C4-2B (cell line): ENCODE data around the gene GSTO1.

ENCODE experiments used
- H3K27ac ChIP-seq: fragments of 450-650 bp; 2 replicates; pipeline ENCODE4 v1.5.1; 2017
- ZFX ChIP-seq: fragments of 450-650 bp; IDR thresholded peaks from 2 replicates; pipeline ENCODE4 v1.6.1; 2017
- TF ChIP-seq, protein P1 (sequence below): fragments of 450-650 bp; conservative IDR thresholded peaks from 2 replicates; pipeline ENCODE4 v1.5.1; 2017; ENCODE audit warnings: mild to moderate bottlenecking

Gene GSTO1

DNA sequence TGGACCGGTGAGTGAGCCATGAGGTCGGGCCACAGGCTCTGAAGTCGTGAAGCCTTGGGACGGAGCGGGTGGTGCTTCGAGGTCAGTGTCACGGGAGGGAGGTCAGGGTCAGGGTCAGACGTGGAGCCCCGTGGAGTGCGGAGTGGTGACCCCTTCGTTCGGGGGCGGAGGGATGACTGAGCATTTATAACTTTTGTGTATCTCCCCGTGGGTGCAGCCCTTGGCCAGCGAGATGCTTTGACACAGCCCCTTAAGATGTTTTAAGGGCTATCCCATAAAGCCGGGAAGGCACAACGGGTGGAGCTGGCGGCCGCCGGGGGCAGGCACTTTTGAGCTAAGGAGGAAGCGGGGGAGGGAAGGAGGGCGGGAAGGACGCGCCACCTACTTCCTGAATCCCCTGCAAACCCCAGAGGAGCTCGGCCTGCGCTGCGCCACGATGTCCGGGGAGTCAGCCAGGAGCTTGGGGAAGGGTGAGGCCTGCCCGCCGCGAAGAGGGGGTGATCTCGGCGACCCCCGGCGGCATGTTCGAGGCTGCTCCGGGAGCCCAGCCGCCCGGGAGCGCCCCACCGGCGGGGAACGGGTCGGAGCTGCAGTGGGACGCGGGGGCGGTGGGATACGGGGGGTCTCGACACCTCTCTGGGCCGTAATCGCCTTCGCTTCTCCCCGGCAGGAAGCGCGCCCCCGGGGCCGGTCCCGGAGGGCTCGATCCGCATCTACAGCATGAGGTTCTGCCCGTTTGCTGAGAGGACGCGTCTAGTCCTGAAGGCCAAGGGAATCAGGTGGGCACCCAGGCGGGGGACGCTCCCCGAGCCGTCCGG lies at the start of gene GSTO1:
TSS of gene GSTO1 (plus strand) at position 400 of the 818 bp plus-strand sequence. CDS start at position 437, 37 bp downstream.
- TF ChIP-seq ZFX = peak; percentile 78
- TF ChIP-seq, protein P1, sequence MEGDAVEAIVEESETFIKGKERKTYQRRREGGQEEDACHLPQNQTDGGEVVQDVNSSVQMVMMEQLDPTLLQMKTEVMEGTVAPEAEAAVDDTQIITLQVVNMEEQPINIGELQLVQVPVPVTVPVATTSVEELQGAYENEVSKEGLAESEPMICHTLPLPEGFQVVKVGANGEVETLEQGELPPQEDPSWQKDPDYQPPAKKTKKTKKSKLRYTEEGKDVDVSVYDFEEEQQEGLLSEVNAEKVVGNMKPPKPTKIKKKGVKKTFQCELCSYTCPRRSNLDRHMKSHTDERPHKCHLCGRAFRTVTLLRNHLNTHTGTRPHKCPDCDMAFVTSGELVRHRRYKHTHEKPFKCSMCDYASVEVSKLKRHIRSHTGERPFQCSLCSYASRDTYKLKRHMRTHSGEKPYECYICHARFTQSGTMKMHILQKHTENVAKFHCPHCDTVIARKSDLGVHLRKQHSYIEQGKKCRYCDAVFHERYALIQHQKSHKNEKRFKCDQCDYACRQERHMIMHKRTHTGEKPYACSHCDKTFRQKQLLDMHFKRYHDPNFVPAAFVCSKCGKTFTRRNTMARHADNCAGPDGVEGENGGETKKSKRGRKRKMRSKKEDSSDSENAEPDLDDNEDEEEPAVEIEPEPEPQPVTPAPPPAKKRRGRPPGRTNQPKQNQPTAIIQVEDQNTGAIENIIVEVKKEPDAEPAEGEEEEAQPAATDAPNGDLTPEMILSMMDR = peak; percentile 18; the same call in 1 of the 2 replicates
- H3K27ac ChIP-seq = peak within 1 kb of the TSS; percentile 94

DNA sequence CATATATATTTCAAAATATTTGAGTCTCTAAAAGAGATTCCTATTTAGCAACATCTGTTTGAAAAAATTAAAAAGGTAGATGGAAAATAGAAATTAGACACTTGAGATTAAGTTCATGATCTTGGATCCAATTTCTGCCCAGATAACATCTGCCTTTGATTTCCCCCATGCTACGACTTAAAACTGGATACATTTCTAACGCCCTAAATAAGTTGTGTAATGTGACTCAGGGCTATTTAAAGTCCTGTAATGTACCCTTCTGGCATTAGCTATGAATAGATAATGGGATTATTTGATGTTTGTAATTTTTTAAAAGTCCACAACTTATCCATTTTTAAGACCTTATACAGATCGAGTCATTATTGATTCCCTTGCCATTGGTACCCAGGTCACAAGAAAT lies 46.0 kb upstream of the GSTO1 start:
- no peak overlapping the region for H3K27ac ChIP-seq
- no peak for TF ChIP-seq ZFX
- TF ChIP-seq, protein P1 = no peak

DNA sequence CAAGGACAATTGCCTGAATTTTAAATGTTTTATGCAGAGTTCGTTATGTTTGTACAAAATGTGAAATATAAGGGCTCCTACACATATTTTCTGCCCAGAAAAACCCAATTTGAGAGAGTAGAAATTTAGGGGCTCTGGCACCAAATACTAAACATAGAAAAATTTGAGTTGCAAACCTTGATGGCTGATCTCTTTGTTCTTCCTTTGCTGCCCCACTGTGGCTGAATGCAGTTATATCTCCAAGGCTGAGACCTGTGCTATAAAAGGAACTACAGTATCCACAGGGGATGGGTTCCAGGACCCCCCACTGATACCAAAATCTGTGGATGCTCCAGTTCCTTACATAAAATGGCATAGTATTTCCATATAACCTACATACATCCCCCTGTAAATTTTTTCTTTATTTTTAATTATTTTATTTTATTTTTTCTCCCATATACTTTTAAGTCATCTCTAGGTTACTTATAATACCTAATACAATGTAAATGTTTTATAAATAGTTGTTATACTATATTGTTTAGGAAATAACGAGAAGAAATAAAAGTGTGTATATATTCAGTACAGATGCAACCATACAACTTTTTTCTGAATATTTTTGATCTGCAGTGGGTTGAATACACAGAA lies 45.0 kb upstream of the GSTO1 start:
- H3K27ac ChIP-seq = no peak overlapping the region
- TF ChIP-seq, protein P1 = peak; percentile 74
- no peak for TF ChIP-seq ZFX

DNA sequence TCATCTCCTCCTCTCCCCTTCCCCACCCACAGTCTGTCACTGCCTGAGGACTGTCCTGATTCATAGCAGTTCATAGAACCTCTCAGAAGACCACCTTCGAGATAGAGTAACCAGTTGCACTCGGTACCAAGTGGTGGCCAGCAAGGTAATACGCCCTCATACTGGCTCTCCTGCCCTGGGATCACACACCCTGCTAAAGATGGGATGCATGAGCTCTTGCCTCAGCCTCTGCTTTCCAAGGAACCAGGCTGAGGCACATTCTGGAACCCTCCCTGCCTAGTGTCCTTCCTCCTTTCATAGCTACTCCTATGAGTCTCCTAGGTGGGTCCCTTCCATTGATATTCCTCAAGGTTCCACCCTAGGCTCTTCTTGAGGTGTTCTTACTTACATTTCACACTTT lies 38.1 kb upstream of the GSTO1 start:
- H3K27ac ChIP-seq = no peak overlapping the region
- TF ChIP-seq, protein P1 = no peak
- no peak for TF ChIP-seq ZFX

DNA sequence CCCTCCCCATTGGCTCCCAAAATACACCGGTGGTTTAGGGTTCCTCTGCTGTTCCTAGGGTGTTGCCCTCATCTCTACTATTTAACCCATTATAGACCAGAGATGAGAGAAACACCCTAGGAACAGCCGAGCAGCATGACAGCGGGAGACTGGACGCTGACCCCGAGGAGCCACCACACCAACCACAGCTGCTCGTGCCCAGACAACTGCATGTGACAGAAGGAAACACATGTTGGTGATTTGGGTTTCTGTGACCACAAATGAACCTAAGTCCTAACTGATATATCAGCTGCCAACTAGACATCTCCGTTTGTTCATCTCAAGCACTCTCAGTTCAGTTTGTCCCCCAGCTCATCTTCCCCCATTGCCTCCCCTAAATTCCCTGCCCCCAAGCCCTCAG lies 35.9 kb upstream of the GSTO1 start:
- H3K27ac ChIP-seq = no peak overlapping the region
- TF ChIP-seq, protein P1 = no peak
- no peak for TF ChIP-seq ZFX

DNA sequence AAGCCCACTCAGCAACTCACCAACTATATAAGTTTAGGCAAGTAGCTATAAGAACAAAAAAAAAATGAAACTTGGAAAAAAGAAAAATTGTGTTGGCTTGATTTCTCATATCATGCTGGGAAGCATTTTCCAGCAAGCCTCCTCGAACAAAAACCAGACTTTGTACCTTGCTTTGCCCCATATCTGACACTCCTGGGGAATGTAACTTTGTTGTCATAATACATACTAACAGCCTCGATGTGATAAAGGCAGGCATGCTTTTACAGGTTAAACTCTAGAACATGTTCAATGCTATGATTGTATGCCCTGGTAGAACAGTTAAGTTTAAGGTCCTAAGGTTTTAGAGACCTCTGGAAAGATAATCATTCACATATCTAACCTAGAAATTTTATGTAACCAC lies 34.2 kb upstream of the GSTO1 start:
- H3K27ac ChIP-seq = no peak overlapping the region
- no peak for TF ChIP-seq ZFX
- TF ChIP-seq, protein P1 = no peak

DNA sequence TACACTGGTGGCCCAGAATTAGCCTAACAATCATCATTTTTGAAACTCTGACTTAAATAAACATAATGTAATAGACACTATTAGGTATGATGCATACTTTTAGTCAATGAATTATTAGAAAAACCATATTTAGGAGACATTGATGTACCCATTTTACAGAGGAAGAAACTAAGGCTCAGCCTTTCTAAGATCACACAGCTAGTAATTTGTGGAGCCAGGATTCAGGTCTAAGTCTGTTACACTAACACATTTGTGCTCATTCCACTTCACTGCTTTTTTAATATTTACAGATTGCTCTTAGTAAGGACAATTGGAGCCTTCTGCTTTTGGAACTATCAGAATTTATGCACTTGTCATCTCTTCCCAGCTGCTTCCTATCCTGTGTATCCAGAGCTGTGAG lies 31.4 kb upstream of the GSTO1 start:
- no peak overlapping the region for H3K27ac ChIP-seq
- TF ChIP-seq, protein P1 = no peak
- TF ChIP-seq ZFX = no peak
